Bronchial epithelial cell (primary cell): ENCODE measurements around the gene ACTMAP. TPM values are rescaled to one million over a fixed set of nuclear protein-coding genes. Genes with fewer than 3 reads are reported as not detected.
"Not testable (repeated sequence)": the region's sequence is repeated elsewhere in the genome, so short reads cannot be mapped to it uniquely, and the experiment has no call there.

Experiments
- DNase-seq: peaks from one replicate; pipeline ENCODE4 v3.0.0-alpha.2; 2010; ENCODE audit warnings: low read depth
- FAIRE-seq: peaks from 2 replicates; lab custom pipeline; 2011; peaks lifted over from hg19 to GRCh38; lab: Jason Lieb, UNC
- H3K27me3 ChIP-seq: 2 replicates; pipeline ENCODE4 v1.5.1; 2011; ENCODE audit warnings: low read length; ENCODE audit not compliant: control insufficient read depth, insufficient read depth
- H3K36me3 ChIP-seq: 2 replicates; pipeline ENCODE4 v1.5.1; 2011; ENCODE audit warnings: low read length; ENCODE audit not compliant: control insufficient read depth, insufficient read depth
- H3K4me3 ChIP-seq: 2 replicates; pipeline ENCODE4 v1.5.1; 2011; ENCODE audit warnings: mild to moderate bottlenecking, low read depth, low read length, control low read depth
- CTCF ChIP-seq: IDR thresholded peaks from 2 replicates; pipeline ENCODE4 v1.5.1; 2011; ENCODE audit warnings: mild to moderate bottlenecking, moderate library complexity, low read length, control low read depth, inconsistent platforms; ENCODE audit not compliant: insufficient read depth, severe bottlenecking
- total RNA-seq: library from RNA; depleted of rRNA; stranded (reverse); fragments of >200 nt; gene quantifications from 2 replicates; pipeline ENCODE4 v1.2.1, GENCODE V29; 2014

The ACTMAP gene
- total RNA-seq, 1 donor from 2014 or later: 0.26 TPM

GRCh38 chr19:40733149-40733548 is 17.1 kb downstream of the ACTMAP start:
- FAIRE-seq (no peak), DNase-seq (no peak)
- TF ChIP-seq CTCF: no peak
- Histone ChIP-seq H3K27me3 (no peaks in the 10 kb centered on the region), H3K36me3 (peaks cover 54% of the 10 kb centered on the region), H3K4me3 (no peak overlapping the region)

- not testable (repeated sequence) for H3K27me3 ChIP-seq, FAIRE-seq, H3K4me3 ChIP-seq, DNase-seq
- peaks cover 52% of the 10 kb centered on the region for H3K36me3 ChIP-seq
Measured at GRCh38 chr19:40732304-40732703, 18.0 kb downstream of the ACTMAP start.

GRCh38 chr19:40730065-40730464 is 20.2 kb downstream of the ACTMAP start:
- not testable (repeated sequence) for H3K27me3 ChIP-seq, H3K4me3 ChIP-seq, FAIRE-seq, DNase-seq
- peaks cover 49% of the 10 kb centered on the region for H3K36me3 ChIP-seq

GRCh38 chr19:40726279-40726678 is 24.0 kb downstream of the ACTMAP start:
- no peak for FAIRE-seq
- peaks cover 47% of the 10 kb centered on the region for H3K36me3 ChIP-seq
- TF ChIP-seq CTCF: no peak

GRCh38 chr19:40724855-40725254 is 25.4 kb downstream of the ACTMAP start:
- no peak overlapping the region for H3K4me3 ChIP-seq

More at GRCh38 chr19:40726279-40726678, 24.0 kb downstream of the ACTMAP start:
- no peak for DNase-seq
- Histone ChIP-seq H3K4me3 (no peak overlapping the region), H3K27me3 (no peaks in the 10 kb centered on the region)

GRCh38 chr19:40724315-40724714 is 26.0 kb downstream of the ACTMAP start:
- FAIRE-seq (no peak), DNase-seq (no peak)
- H3K36me3 ChIP-seq: peaks cover 43% of the 10 kb centered on the region
- no peaks in the 10 kb centered on the region for H3K27me3 ChIP-seq
- no peak for TF ChIP-seq CTCF
- no peak overlapping the region for H3K4me3 ChIP-seq

More at GRCh38 chr19:40724855-40725254, 25.4 kb downstream of the ACTMAP start:
- DNase-seq (no peak), FAIRE-seq (no peak)
- Histone ChIP-seq H3K27me3 (no peaks in the 10 kb centered on the region), H3K36me3 (peaks cover 45% of the 10 kb centered on the region)
- TF ChIP-seq CTCF: no peak

- FAIRE-seq (no peak), DNase-seq (no peak)
- H3K36me3 ChIP-seq: peaks cover 39% of the 10 kb centered on the region
- no peak for TF ChIP-seq CTCF
- H3K27me3 ChIP-seq: no peaks in the 10 kb centered on the region
- no peak overlapping the region for H3K4me3 ChIP-seq
Measured at GRCh38 chr19:40723661-40724254, 26.5 kb downstream of the ACTMAP start.
